Measurements from ENCODE around the gene NEK2. TPM values are rescaled to one million over a fixed set of nuclear protein-coding genes. Genes with fewer than 3 reads are reported as not detected.
"Not testable (repeated sequence)": the region's sequence is repeated elsewhere in the genome, so short reads cannot be mapped to it uniquely, and the experiment has no call there.

The NEK2 gene
- polyA plus RNA-seq, 4 donors = 1.8 to 20.4 (median 8.6) TPM

- H3K27me3 ChIP-seq (ENCODE audit: control insufficient read depth in 3 of 3, insufficient read depth in 3 of 3, low read length in 3 of 3) = no peaks in the 10 kb centered on the region
- H3K4me3 ChIP-seq (ENCODE audit: low read depth in 1 of 3, low read length in 3 of 3) = no peak overlapping the region
- no peaks in the 10 kb centered on the region for H3K4me1 ChIP-seq (ENCODE audit: control insufficient read depth in 3 of 3, insufficient read depth in 2 of 3, low read depth in 1 of 3, low read length in 2 of 3)
- no peaks in the 10 kb centered on the region for H3K36me3 ChIP-seq (ENCODE audit: control insufficient read depth in 3 of 3, insufficient read depth in 2 of 3, low read depth in 1 of 3, low read length in 3 of 3)
- 81 to 88% (median 82%) methylated on average over 3 of the region's 3 CpGs for WGBS, 3 donors
- FAIRE-seq (no peak), DNase-seq (no peak)
- H3K27ac ChIP-seq (ENCODE audit: low read depth in 1 of 3, low read length in 2 of 3) = no peak overlapping the region
- no peaks in the 10 kb centered on the region for H3K9me3 ChIP-seq (ENCODE audit: control insufficient read depth in 2 of 2, insufficient read depth in 1 of 2, low read depth in 1 of 2, low read length in 1 of 2)
Measured at GRCh38 chr1:211684791-211685190, 9.4 kb upstream of the NEK2 start.

GRCh38 chr1:211684331-211684730, 8.9 kb upstream of the NEK2 start:
- no peak for FAIRE-seq
- no peaks in the 10 kb centered on the region for H3K36me3 ChIP-seq (ENCODE audit: control insufficient read depth in 3 of 3, insufficient read depth in 2 of 3, low read depth in 1 of 3, low read length in 3 of 3)
- H3K9me3 ChIP-seq (ENCODE audit: control insufficient read depth in 2 of 2, insufficient read depth in 1 of 2, low read depth in 1 of 2, low read length in 1 of 2) = no peaks in the 10 kb centered on the region
- H3K27me3 ChIP-seq (ENCODE audit: control insufficient read depth in 3 of 3, insufficient read depth in 3 of 3, low read length in 3 of 3) = no peaks in the 10 kb centered on the region
- no peak overlapping the region for H3K27ac ChIP-seq (ENCODE audit: low read depth in 1 of 3, low read length in 2 of 3)
- 73 to 75% (median 74%) methylated on average over 3 of the region's 3 CpGs for whole genome bisulfite sequencing, 3 donors
- no peaks in the 10 kb centered on the region for H3K4me1 ChIP-seq (ENCODE audit: control insufficient read depth in 3 of 3, insufficient read depth in 2 of 3, low read depth in 1 of 3, low read length in 2 of 3)
- no peak overlapping the region for H3K4me3 ChIP-seq (ENCODE audit: low read depth in 1 of 3, low read length in 3 of 3)
- no peak for DNase-seq

GRCh38 chr1:211683396-211684297, 8.2 kb upstream of the NEK2 start:
- Histone ChIP-seq H3K27ac (ENCODE audit: low read depth in 1 of 3, low read length in 2 of 3) (no peak overlapping the region), H3K27me3 (ENCODE audit: control insufficient read depth in 3 of 3, insufficient read depth in 3 of 3, low read length in 3 of 3) (no peaks in the 10 kb centered on the region), H3K9me3 (ENCODE audit: control insufficient read depth in 2 of 2, insufficient read depth in 1 of 2, low read depth in 1 of 2, low read length in 1 of 2) (no peaks in the 10 kb centered on the region), H3K4me3 (ENCODE audit: low read depth in 1 of 3, low read length in 3 of 3) (no peak overlapping the region), H3K36me3 (ENCODE audit: control insufficient read depth in 3 of 3, insufficient read depth in 2 of 3, low read depth in 1 of 3, low read length in 3 of 3) (no peaks in the 10 kb centered on the region), H3K4me1 (ENCODE audit: control insufficient read depth in 3 of 3, insufficient read depth in 2 of 3, low read depth in 1 of 3, low read length in 2 of 3) (no peaks in the 10 kb centered on the region)
- 79 to 85% (median 81%) methylated on average over 8 of the region's 8 CpGs for WGBS, 3 donors
- no peak for DNase-seq
- FAIRE-seq = no peak

- 83 to 96% (median 90%) methylated on average over 7 of the region's 7 CpGs for WGBS, 3 donors
- not testable (repeated sequence) for H3K4me1 ChIP-seq (ENCODE audit: control insufficient read depth in 3 of 3, insufficient read depth in 2 of 3, low read depth in 1 of 3, low read length in 2 of 3); H3K27me3 ChIP-seq (ENCODE audit: control insufficient read depth in 3 of 3, insufficient read depth in 3 of 3, low read length in 3 of 3); H3K27ac ChIP-seq (ENCODE audit: low read depth in 1 of 3, low read length in 2 of 3); H3K36me3 ChIP-seq (ENCODE audit: control insufficient read depth in 3 of 3, insufficient read depth in 2 of 3, low read depth in 1 of 3, low read length in 3 of 3); H3K9me3 ChIP-seq (ENCODE audit: control insufficient read depth in 2 of 2, insufficient read depth in 1 of 2, low read depth in 1 of 2, low read length in 1 of 2); H3K4me3 ChIP-seq (ENCODE audit: low read depth in 1 of 3, low read length in 3 of 3); FAIRE-seq; DNase-seq
Measured at GRCh38 chr1:211682186-211682585, 6.8 kb upstream of the NEK2 start.

- Histone ChIP-seq H3K4me1 (ENCODE audit: control insufficient read depth in 3 of 3, insufficient read depth in 2 of 3, low read depth in 1 of 3, low read length in 2 of 3) (no peaks in the 10 kb centered on the region), H3K36me3 (ENCODE audit: control insufficient read depth in 3 of 3, insufficient read depth in 2 of 3, low read depth in 1 of 3, low read length in 3 of 3) (no peaks in the 10 kb centered on the region), H3K9me3 (ENCODE audit: control insufficient read depth in 2 of 2, insufficient read depth in 1 of 2, low read depth in 1 of 2, low read length in 1 of 2) (no peaks in the 10 kb centered on the region), H3K27me3 (ENCODE audit: control insufficient read depth in 3 of 3, insufficient read depth in 3 of 3, low read length in 3 of 3) (no peaks in the 10 kb centered on the region), H3K27ac (ENCODE audit: low read depth in 1 of 3, low read length in 2 of 3) (no peak overlapping the region), H3K4me3 (ENCODE audit: low read depth in 1 of 3, low read length in 3 of 3) (no peak overlapping the region)
- 0 to 2% (median 2%) methylated on average over 9 of the region's 9 CpGs for WGBS, 3 donors
- FAIRE-seq = no peak
- peak; percentile 79 to 82 for DNase-seq
Measured at GRCh38 chr1:211680752-211681327, 5.4 kb upstream of the NEK2 start.

- Histone ChIP-seq H3K27ac (ENCODE audit: low read depth in 1 of 3, low read length in 2 of 3) (no peak overlapping the region), H3K36me3 (ENCODE audit: control insufficient read depth in 3 of 3, insufficient read depth in 2 of 3, low read depth in 1 of 3, low read length in 3 of 3) (no peaks in the 10 kb centered on the region), H3K27me3 (ENCODE audit: control insufficient read depth in 3 of 3, insufficient read depth in 3 of 3, low read length in 3 of 3) (no peaks in the 10 kb centered on the region), H3K9me3 (ENCODE audit: control insufficient read depth in 2 of 2, insufficient read depth in 1 of 2, low read depth in 1 of 2, low read length in 1 of 2) (no peaks in the 10 kb centered on the region), H3K4me3 (ENCODE audit: low read depth in 1 of 3, low read length in 3 of 3) (no peak overlapping the region), H3K4me1 (ENCODE audit: control insufficient read depth in 3 of 3, insufficient read depth in 2 of 3, low read depth in 1 of 3, low read length in 2 of 3) (peaks cover 0 to 8% (median 0%) of the 10 kb centered on the region in 3 donors)
- DNase-seq (no peak), FAIRE-seq (no peak)
- 60 to 73% (median 68%) methylated on average over 6 of the region's 6 CpGs for WGBS, 3 donors
Measured at GRCh38 chr1:211677659-211678058, 2.2 kb upstream of the NEK2 start.

GRCh38 chr1:211676761-211677160, 1.3 kb upstream of the NEK2 start:
- FAIRE-seq = no peak
- Histone ChIP-seq H3K4me3 (ENCODE audit: low read depth in 1 of 3, low read length in 3 of 3) (no peak overlapping the region), H3K4me1 (ENCODE audit: control insufficient read depth in 3 of 3, insufficient read depth in 2 of 3, low read depth in 1 of 3, low read length in 2 of 3) (peaks cover 0 to 8% (median 0%) of the 10 kb centered on the region in 3 donors), H3K27me3 (ENCODE audit: control insufficient read depth in 3 of 3, insufficient read depth in 3 of 3, low read length in 3 of 3) (no peaks in the 10 kb centered on the region), H3K9me3 (ENCODE audit: control insufficient read depth in 2 of 2, insufficient read depth in 1 of 2, low read depth in 1 of 2, low read length in 1 of 2) (no peaks in the 10 kb centered on the region), H3K36me3 (ENCODE audit: control insufficient read depth in 3 of 3, insufficient read depth in 2 of 3, low read depth in 1 of 3, low read length in 3 of 3) (no peaks in the 10 kb centered on the region), H3K27ac (ENCODE audit: low read depth in 1 of 3, low read length in 2 of 3) (no peak overlapping the region)
- DNase-seq = no peak

- peak overlapping the region in 2 of 3 donors; percentile 37 to 47 for H3K27ac ChIP-seq (ENCODE audit: low read depth in 1 of 3, low read length in 2 of 3)
Measured at GRCh38 chr1:211676106-211676583, 724 bp upstream of the NEK2 start.

More at GRCh38 chr1:211676106-211676583, 724 bp upstream of the NEK2 start:
- no peaks in the 10 kb centered on the region for H3K27me3 ChIP-seq (ENCODE audit: control insufficient read depth in 3 of 3, insufficient read depth in 3 of 3, low read length in 3 of 3)
- no peak for DNase-seq
- WGBS, 3 donors = 34 to 36% (median 34%) methylated on average over 19 of the region's 19 CpGs
- no peaks in the 10 kb centered on the region for H3K36me3 ChIP-seq (ENCODE audit: control insufficient read depth in 3 of 3, insufficient read depth in 2 of 3, low read depth in 1 of 3, low read length in 3 of 3)
- H3K4me1 ChIP-seq (ENCODE audit: control insufficient read depth in 3 of 3, insufficient read depth in 2 of 3, low read depth in 1 of 3, low read length in 2 of 3) = peaks cover 0 to 8% (median 0%) of the 10 kb centered on the region in 3 donors
- FAIRE-seq = no peak
- H3K4me3 ChIP-seq (ENCODE audit: low read depth in 1 of 3, low read length in 3 of 3) = peak overlapping the region in 2 of 3 donors; percentile 55 to 63
- H3K9me3 ChIP-seq (ENCODE audit: control insufficient read depth in 2 of 2, insufficient read depth in 1 of 2, low read depth in 1 of 2, low read length in 1 of 2) = no peaks in the 10 kb centered on the region

Measured in small intestine (tissue), 7 donors.